Measurements from ENCODE around the gene MDFIC2.

MDFIC2 gene

DNA sequence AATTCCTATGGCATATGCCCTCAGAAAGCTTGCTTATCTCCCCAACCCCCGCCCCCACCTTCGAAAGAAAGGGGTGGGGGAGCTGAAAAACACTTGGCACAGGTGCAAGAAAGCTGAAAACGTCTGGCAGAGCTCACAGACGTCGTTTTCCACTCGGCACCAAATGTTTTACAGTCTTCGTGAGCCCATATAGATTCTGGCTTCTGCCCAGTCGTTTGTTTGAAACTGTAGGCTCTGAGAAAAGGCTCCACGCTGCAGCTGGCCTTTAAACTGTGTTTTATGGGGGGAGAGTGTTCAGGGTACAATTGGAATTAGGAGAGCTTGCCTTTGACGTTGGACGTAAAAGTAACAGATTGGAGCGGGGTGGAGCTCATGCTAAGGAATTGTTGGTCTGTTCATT is 130.3 kb downstream of the MDFIC2 start:
- DNase-seq (ENCODE audit: low read depth in 2 of 3, low spot score in 1 of 3) = no peak

DNA sequence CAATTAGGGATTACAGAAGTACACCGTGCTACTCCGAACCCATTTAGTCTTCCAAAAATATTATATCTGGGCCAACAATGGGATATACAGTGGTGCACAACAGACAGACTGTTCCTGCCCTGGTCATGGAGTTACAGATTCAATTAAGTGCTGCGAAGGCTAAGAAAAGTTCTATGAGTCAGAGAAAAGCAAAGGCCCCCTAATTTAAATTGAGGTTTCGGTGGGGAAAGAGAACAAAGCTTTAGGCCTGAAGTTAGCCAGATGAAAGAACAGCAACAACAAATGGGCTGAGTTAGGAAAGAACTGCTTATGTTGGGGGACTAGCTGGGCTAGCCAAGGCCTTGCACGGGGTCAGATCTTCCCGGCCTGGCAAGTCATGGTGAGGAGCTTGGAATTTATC is 131.8 kb downstream of the MDFIC2 start:
- no peak for DNase-seq (ENCODE audit: low read depth in 2 of 3, low spot score in 1 of 3)

DNA sequence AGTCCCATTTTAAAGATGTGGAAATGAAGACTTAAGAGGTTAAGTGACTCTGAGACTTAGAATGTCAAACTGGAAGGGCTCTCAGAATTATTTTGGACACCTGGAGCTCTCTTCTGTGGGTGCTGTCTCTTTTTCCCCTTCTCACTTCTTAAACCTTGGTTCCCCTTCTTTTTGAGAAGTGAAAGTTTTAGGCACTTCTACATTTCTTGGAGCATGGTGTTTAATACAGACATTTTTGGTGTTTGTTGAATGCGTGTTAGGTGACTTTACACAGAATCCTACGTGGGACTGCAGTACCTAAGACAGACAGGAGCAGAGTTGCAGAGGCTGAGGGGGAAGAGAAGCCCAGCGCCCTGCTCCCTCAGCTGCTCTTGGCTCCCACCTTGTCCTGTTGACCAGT is 133.3 kb downstream of the MDFIC2 start:
- no peak for DNase-seq (ENCODE audit: low read depth in 2 of 3, low spot score in 1 of 3)

DNA sequence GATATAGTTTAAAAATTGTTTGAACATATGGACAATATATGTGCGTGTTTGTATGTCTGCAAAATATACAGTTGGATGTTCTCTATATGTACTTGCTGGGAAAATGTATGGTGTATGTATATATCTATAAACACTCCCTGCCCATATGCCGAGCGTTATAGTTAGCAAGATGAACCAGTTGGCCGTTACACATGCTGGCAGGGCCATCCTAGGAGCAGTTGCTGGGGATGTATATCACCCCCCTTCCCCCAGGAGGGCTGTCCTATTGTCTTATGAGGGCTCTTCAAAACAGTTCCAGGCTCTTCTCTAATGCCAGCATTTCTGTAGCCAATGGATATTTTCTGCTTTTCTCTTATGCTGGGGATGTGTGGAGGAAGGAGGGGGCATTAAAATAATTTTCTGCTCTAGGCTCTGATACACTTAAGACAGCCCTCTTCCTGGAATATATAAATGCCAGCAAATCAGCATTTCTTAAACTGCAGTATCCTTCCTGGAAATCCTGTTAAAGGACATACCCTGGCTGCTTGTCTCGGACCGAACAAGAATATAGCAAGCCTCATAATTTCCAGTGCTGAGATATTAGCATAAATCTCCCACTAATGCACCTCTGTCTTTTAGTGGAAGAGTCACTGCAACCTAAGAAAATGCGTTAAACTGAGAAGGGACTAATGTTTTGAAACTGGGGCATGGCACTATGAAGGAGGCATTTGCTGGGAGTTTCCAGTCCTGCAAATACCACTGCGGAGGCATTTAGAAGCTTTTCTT is 134.4 kb downstream of the MDFIC2 start:
- no peak for DNase-seq (ENCODE audit: low read depth in 2 of 3, low spot score in 1 of 3)

DNA sequence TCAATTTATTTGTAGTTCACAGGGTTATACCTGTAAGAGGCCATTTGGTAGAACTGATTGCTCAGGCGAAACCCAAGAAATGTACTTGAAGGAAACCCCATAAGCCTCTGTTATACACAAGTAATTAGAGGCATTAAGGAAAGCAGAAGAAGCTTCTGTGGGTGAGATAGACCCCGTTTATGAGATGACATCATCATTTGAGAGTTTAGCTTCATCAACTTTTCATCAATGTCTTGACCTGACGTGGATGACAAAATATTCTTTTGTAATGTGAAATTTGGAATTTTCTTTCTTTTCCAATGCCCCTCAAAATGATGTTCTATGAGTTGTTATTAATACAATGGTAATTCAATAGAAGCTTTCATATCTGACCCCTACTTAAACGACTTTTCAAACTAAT is 136.2 kb downstream of the MDFIC2 start:
- DNase-seq (ENCODE audit: low read depth in 2 of 3, low spot score in 1 of 3) = no peak

DNA sequence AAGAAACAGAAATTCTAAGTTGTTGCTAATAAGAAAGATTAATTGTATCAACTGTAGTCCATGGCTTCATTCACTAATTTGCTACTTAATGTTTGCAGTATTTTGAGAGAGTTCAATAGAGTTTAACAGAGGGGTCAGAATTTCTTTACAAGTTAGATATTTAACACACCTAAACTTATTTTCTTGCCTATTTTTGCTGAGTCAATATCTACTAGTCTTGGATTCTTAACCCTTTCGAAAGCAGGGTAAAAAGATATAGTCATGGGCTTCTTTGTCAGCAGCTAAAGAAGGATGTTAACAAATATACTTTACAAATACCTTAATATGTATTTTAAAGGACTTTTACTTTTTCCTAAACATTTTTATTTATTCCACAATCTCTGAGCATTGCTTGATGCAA is 155.6 kb downstream of the MDFIC2 start:
- no peak for DNase-seq (ENCODE audit: low read depth in 2 of 3, low spot score in 1 of 3)

DNA sequence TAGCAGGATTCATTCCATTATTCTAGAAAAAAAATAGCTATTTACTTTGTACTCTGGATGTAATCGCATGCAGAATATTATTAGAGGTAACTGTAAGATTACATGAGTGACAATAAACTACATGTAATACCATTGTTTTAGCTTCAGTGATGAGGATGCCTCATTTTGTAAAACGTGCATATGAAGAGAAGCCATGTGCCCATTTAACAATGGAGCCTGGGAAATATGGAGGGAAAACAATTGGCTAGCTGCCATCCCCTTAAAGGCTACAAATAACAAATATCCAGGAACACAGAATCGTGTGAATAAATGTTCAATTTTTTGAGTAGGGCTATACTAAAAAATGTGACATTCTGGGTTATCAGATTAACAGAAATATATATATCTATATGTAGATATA is 161.8 kb downstream of the MDFIC2 start:
- DNase-seq (ENCODE audit: low read depth in 2 of 3, low spot score in 1 of 3) = no peak

DNA sequence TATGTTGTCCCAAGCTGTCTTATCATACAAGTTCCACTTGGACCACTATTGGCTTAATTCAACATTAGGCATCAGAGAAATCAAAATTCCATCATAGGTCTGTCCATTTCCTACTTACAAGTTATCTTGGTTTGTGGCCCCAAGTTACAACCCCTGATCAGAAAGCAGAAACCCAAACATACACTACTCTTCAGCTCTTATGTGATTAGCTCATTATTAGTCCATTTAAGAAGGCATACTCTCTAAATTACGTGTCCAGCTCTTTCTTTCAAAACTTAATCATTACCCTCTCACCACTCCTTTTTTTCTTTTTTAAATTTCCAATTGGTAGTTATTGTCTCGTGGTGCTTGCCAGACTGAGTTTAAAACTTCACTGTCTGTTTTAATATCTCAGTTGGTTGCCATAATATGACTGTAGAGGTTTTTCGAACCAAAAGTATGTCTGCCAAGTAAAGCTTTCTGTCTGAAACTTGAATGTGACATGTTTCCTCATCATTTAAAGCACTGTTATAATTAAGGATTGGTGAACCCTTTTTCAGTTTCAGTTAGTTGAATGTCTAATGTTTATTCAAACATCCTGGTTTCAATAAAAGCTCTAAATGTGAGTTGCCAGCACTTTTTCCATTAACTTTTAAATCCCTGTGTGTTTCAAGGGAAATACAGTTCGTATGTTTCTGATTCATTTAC is 162.6 kb downstream of the MDFIC2 start:
- no peak for DNase-seq (ENCODE audit: low read depth in 2 of 3, low spot score in 1 of 3)

All from stimulated activated CD4-positive, alpha-beta T cell treated with anti-CD3 and anti-CD28 coated beads, Interleukin-12 subunit alpha, Interleukin-12 subunit beta, amount 100 ng/mL, for 48 hours (primary cell).